ENCODE measurements around the gene PPARG. TPM values are rescaled to one million over a fixed set of nuclear protein-coding genes. Genes with fewer than 3 reads are reported as not detected.
"Not testable (repeated sequence)": the region's sequence is repeated elsewhere in the genome, so short reads cannot be mapped to it uniquely, and the experiment has no call there.

Gene PPARG
- total RNA-seq, 1 experiment from 2014 or later, result 71.6 TPM

- POLR2A ChIA-PET, result not testable (repeated sequence)
Observed at GRCh38 chr3:12457380-12457779, 168.5 kb downstream of the PPARG start.

GRCh38 chr3:12458901-12459300, 170.0 kb downstream of the PPARG start:
- ChIA-PET POLR2A (interaction anchor here (0.9 kb wide), 1 partner anchor 12 kb away, joined by 4 read pairs; no protein-coding TSS in a partner anchor), CTCF (interaction anchor here (1.0 to 1.3 kb wide), 2 partner anchors 12 to 53 kb away, joined by 3 to 5 read pairs; no protein-coding TSS in a partner anchor), RAD21 (ENCODE audit: low non-redundant PET in 1 of 2, low total read pairs in 2 of 2, uncharacterized antibody in 2 of 2, unreplicated experiment in 2 of 2) (no interaction called here)
- ATAC-seq (peak; percentile 82), DNase-seq (ENCODE audit: low read depth, low spot score) (no peak)
- Histone ChIP-seq H3K9me3 (ENCODE audit: control insufficient read depth in 1 of 2, insufficient read depth in 1 of 2, low read depth in 1 of 2, low read length in 2 of 2) (no peaks in the 10 kb centered on the region), H3K27ac (ENCODE audit: low read depth, low read length) (no peak overlapping the region), H3K4me3 (replicated peaks in 1 of 2; ENCODE audit: low read depth in 1 of 2, low read length in 2 of 2) (no peak overlapping the region), H2AFZ (ENCODE audit: low read depth, low read length, poor library complexity, severe bottlenecking) (no peak overlapping the region), H4K20me1 (ENCODE audit: insufficient read depth) (no peaks in the 10 kb centered on the region), H3K4me1 (ENCODE audit: control insufficient read depth in 1 of 2, insufficient read depth in 2 of 2, low read length in 2 of 2) (peaks cover 5 to 25% of the 10 kb centered on the region in 2 experiments; a peak in 2 of 4 replicates), H3K79me2 (ENCODE audit: insufficient read depth, low read length) (no peaks in the 10 kb centered on the region), H3K27me3 (ENCODE audit: insufficient read depth, low read length) (no peaks in the 10 kb centered on the region), H3K9ac (ENCODE audit: low read length) (no peak overlapping the region), H3K36me3 (ENCODE audit: control insufficient read depth in 1 of 2, insufficient read depth in 2 of 2, low read length in 2 of 2) (no peaks in the 10 kb centered on the region), H3K9me2 (ENCODE audit: insufficient read depth) (no peaks in the 10 kb centered on the region), H3K4me2 (ENCODE audit: low read length) (no peak overlapping the region)
- BruUV-seq (replicated peaks), result no TSS peak
- intact Hi-C loops (cut with micrococcal nuclease), result no loop called here
- peak in 2 of 3 experiments; percentile 35 to 36; a peak in 4 of 6 replicates for TF ChIP-seq CTCF (IDR thresholded peaks at IDR 0.05 in 2 of 3, conservative IDR thresholded peaks at IDR 0.05 in 1 of 3; ENCODE audit: borderline replicate concordance in 1 of 3, insufficient read depth in 1 of 3, low read depth in 2 of 3, low read length in 2 of 3)
- TF ChIP-seq POLR2A (IDR thresholded peaks at IDR 0.05; ENCODE audit: borderline replicate concordance, extremely low read depth, insufficient read depth, insufficient read length), result no peak

More at GRCh38 chr3:12457380-12457779, 168.5 kb downstream of the PPARG start:
- H3K9me2 ChIP-seq (ENCODE audit: insufficient read depth); BruUV-seq (replicated peaks); H3K27me3 ChIP-seq (ENCODE audit: insufficient read depth, low read length); RAD21 ChIA-PET (ENCODE audit: low non-redundant PET in 1 of 2, low total read pairs in 2 of 2, uncharacterized antibody in 2 of 2, unreplicated experiment in 2 of 2); CTCF ChIA-PET; DNase-seq (ENCODE audit: low read depth, low spot score); H3K9me3 ChIP-seq (ENCODE audit: control insufficient read depth in 1 of 2, insufficient read depth in 1 of 2, low read depth in 1 of 2, low read length in 2 of 2); H4K20me1 ChIP-seq (ENCODE audit: insufficient read depth); H3K79me2 ChIP-seq (ENCODE audit: insufficient read depth, low read length); H2AFZ ChIP-seq (ENCODE audit: low read depth, low read length, poor library complexity, severe bottlenecking); H3K36me3 ChIP-seq (ENCODE audit: control insufficient read depth in 1 of 2, insufficient read depth in 2 of 2, low read length in 2 of 2); H3K27ac ChIP-seq (ENCODE audit: low read depth, low read length); H3K9ac ChIP-seq (ENCODE audit: low read length); H3K4me2 ChIP-seq (ENCODE audit: low read length); intact Hi-C loops (cut with micrococcal nuclease); ATAC-seq; H3K4me3 ChIP-seq (replicated peaks in 1 of 2; ENCODE audit: low read depth in 1 of 2, low read length in 2 of 2): not testable (repeated sequence)
- peaks cover 5 to 26% of the 10 kb centered on the region in 2 experiments; a peak in 2 of 4 replicates for H3K4me1 ChIP-seq (ENCODE audit: control insufficient read depth in 1 of 2, insufficient read depth in 2 of 2, low read length in 2 of 2)
